ENCODE data around the gene COA3. TPM values are rescaled to one million over a fixed set of nuclear protein-coding genes. Genes with fewer than 3 reads are reported as not detected.

The COA3 gene
- total and polyA plus RNA-seq, 2 experiments from 2014 or later = 81.2 to 138 TPM

- no peaks in the 10 kb centered on the region for H3K9me3 Mint-ChIP-seq
- no peak overlapping the region for H3K4me2 ChIP-seq
Observed at GRCh38 chr17:42809250-42809649, 10.7 kb upstream of the COA3 start.

More at GRCh38 chr17:42809250-42809649, 10.7 kb upstream of the COA3 start:
- Histone ChIP-seq H2AFZ (no peak overlapping the region), H3K4me3 (no peak overlapping the region), H3K4me1 (ENCODE audit: insufficient read depth) (no peaks in the 10 kb centered on the region), H3K9me2 (ENCODE audit: insufficient read depth) (no peaks in the 10 kb centered on the region), H3F3A (replicated peaks; ENCODE audit: low read depth) (no peaks in the 10 kb centered on the region), H4K20me1 (replicated peaks; ENCODE audit: insufficient read depth) (peaks cover 5% of the 10 kb centered on the region), H3K27me3 (ENCODE audit: insufficient read depth) (no peaks in the 10 kb centered on the region), H3K27ac (ENCODE audit: low read depth) (no peak overlapping the region), H3K36me3 (ENCODE audit: insufficient read depth) (peaks cover 12% of the 10 kb centered on the region), H3K79me2 (replicated peaks; ENCODE audit: insufficient read depth) (no peaks in the 10 kb centered on the region)
- Mint-ChIP-seq H3K27me3 (ENCODE audit: insufficient read depth, low read depth, poor library complexity) (no peaks in the 10 kb centered on the region), H3K27ac (no peak overlapping the region), H3K36me3 (ENCODE audit: low read depth) (peaks cover 14% of the 10 kb centered on the region), H3K4me3 (no peak overlapping the region), H3K4me1 (no peaks in the 10 kb centered on the region)
- TF ChIP-seq ZNF114 (CRISPR knock-in tag; IDR thresholded peaks at IDR 0.05) (no peak), EZH2phosphoT487 (IDR thresholded peaks at IDR 0.05; ENCODE audit: unreplicated experiment) (no peak), REST (IDR thresholded peaks at IDR 0.05; ENCODE audit: unreplicated experiment) (no peak), POLR2AphosphoS5 (IDR thresholded peaks at IDR 0.05; ENCODE audit: low read depth) (no peak), ZNF331 (CRISPR knock-in tag; IDR thresholded peaks at IDR 0.05; ENCODE audit: low read depth) (no peak), ZNF462 (CRISPR knock-in tag; IDR thresholded peaks at IDR 0.05) (no peak), EZH2 (IDR thresholded peaks at IDR 0.05; ENCODE audit: low read depth, unreplicated experiment) (no peak), JUNB (IDR thresholded peaks at IDR 0.05; ENCODE audit: unreplicated experiment) (no peak), STAT1 (IDR thresholded peaks at IDR 0.05; ENCODE audit: unreplicated experiment) (no peak), CREB1 (CRISPR knock-in tag; IDR thresholded peaks at IDR 0.05; ENCODE audit: low read depth) (no peak), NANOG (IDR thresholded peaks at IDR 0.05; ENCODE audit: borderline replicate concordance) (no peak), ETS1 (IDR thresholded peaks at IDR 0.05) (no peak), CTCF (conservative IDR thresholded peaks at IDR 0.05; ENCODE audit: low read depth in 2 of 2) (no peak)
- DNase-seq (ENCODE audit: low spot score) (no peak), ATAC-seq (no peak)

Measured in GM23338 (cell line).